DND-41 (cell line): ENCODE measurements around the gene SGSM2.

Experiments
- EZH2 ChIP-seq: IDR thresholded peaks from 3 replicates; pipeline ENCODE4 v1.6.1; 2012; ENCODE audit warnings: borderline replicate concordance, low read depth, mild to moderate bottlenecking, moderate library complexity, low read length, inconsistent platforms; ENCODE audit not compliant: severe bottlenecking
- TF ChIP-seq, protein P1 (sequence below): IDR thresholded peaks from 2 replicates; pipeline ENCODE4 v1.5.1; 2012; ENCODE audit warnings: borderline replicate concordance, low read length, moderate library complexity, mild to moderate bottlenecking; ENCODE audit not compliant: poor library complexity, severe bottlenecking; ENCODE audit errors: extremely low read depth

DNA sequence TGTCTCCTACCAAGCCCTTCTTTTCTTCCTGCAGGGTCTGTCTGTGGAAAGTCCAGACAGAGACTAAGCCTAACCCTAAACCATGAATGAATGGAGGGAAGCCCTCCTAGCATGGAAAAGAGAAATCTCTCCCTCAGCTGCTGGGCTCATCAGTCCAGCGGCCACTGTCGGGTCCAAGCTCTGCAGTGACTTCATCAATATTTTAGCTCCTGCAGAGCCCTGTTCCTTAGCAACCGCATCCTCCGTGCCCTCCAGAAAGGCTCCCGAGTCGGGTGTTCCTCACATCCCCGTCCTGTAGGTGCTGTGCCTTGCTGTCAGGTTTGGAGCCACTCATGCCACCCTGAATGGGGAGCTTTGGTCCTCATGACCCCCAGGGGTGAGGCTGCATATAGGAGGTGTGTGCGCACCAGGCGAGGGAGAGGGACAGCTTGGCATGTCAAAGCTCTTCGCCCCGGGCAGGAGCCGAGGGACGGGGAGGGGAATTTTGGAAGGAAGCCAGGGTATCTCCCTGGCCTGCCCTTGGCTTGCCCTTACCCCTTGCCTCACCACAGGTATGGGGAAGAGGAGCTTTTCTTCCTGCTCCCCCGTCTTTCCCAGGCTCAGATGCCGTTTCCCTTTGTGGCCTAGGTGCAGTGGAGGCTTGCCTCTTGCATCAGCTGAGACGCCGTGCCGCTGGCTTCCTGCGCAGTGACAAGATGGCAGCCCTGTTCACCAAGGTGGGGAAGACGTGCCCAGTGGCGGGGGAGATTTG is 23.9 kb downstream of the SGSM2 start:
- TF ChIP-seq, protein P1, sequence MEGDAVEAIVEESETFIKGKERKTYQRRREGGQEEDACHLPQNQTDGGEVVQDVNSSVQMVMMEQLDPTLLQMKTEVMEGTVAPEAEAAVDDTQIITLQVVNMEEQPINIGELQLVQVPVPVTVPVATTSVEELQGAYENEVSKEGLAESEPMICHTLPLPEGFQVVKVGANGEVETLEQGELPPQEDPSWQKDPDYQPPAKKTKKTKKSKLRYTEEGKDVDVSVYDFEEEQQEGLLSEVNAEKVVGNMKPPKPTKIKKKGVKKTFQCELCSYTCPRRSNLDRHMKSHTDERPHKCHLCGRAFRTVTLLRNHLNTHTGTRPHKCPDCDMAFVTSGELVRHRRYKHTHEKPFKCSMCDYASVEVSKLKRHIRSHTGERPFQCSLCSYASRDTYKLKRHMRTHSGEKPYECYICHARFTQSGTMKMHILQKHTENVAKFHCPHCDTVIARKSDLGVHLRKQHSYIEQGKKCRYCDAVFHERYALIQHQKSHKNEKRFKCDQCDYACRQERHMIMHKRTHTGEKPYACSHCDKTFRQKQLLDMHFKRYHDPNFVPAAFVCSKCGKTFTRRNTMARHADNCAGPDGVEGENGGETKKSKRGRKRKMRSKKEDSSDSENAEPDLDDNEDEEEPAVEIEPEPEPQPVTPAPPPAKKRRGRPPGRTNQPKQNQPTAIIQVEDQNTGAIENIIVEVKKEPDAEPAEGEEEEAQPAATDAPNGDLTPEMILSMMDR = no peak
- TF ChIP-seq EZH2 = no peak
